Uterus (tissue), 4 donors: ENCODE data around the gene TMIGD2. TPM values are rescaled to one million over a fixed set of nuclear protein-coding genes. Genes with fewer than 3 reads are reported as not detected.

Source experiments
- DNase-seq, 2 donors: peaks; one replicate each; pipeline ENCODE4 v3.0.0-alpha.2; 2019 to 2020
- H3K27ac ChIP-seq, 2 donors: fragments of 200-600 bp; sonication (generic); 1 replicate in 1 of 2; 2 replicates in 1 of 2; pipeline ENCODE4 v1.5.1; 2016 to 2018
- H3K27me3 ChIP-seq, 2 donors: fragments of 200-600 bp; sonication (generic); one replicate each; pipeline ENCODE4 v1.5.1; 2018 to 2019; ENCODE audit warnings: control low read depth in 1 of 2
- H3K36me3 ChIP-seq, 2 donors: fragments of 200-600 bp; sonication (generic); one replicate each; pipeline ENCODE4 v1.5.1; 2019; ENCODE audit warnings: control low read depth in 1 of 2
- H3K4me1 ChIP-seq, 2 donors: fragments of 200-600 bp; sonication (generic); one replicate each; pipeline ENCODE4 v1.5.1; 2018 to 2019; ENCODE audit warnings: control low read depth in 1 of 2
- H3K4me3 ChIP-seq, 2 donors: fragments of 200-600 bp; sonication (generic); 1 replicate in 1 of 2; 2 replicates in 1 of 2; pipeline ENCODE4 v1.5.1; 2018 to 2019; ENCODE audit warnings: mild to moderate bottlenecking in 1 of 2
- H3K9me3 ChIP-seq, 2 donors: fragments of 200-600 bp; sonication (generic); one replicate each; pipeline ENCODE4 v1.5.1; 2019; ENCODE audit warnings: control low read depth in 1 of 2
- CTCF ChIP-seq, 4 experiments: fragments of 200-600 bp in 2 of 4; fragments of 450-650 bp in 2 of 4; sonication (generic) in 2 of 4; IDR thresholded peaks; one replicate each; pipeline ENCODE4 v1.5.1; 2016 to 2019; ENCODE audit warnings: antibody characterized with exemption in 4 of 4, mild to moderate bottlenecking in 2 of 4, moderate library complexity in 1 of 4
- POLR2A ChIP-seq, 2 donors: fragments of 450-650 bp; IDR thresholded peaks; one replicate each; pipeline ENCODE4 v1.6.1; 2016; ENCODE audit warnings: antibody characterized with exemption in 2 of 2, mild to moderate bottlenecking in 1 of 2, moderate library complexity in 1 of 2
- intact Hi-C: fragments of 100-400 bp; cut with DNase I; formaldehyde crosslinking; loops from one replicate; pipeline ENCODE4 v1.15.1; 2023; ENCODE audit warnings: low total_unique reads
- total RNA-seq, 4 donors: library from RNA; depleted of rRNA in 3 of 4; stranded (reverse); fragments of >200 nt in 3 of 4; gene quantifications; one replicate each; pipeline versions ENCODE4 v1.1.0 to v1.2.4, GENCODE V29; 2014 to 2023
- donor health status: DM: yes; HTN: yes; CAD: no.

TMIGD2 gene
- total RNA-seq, 4 donors from 2014 or later, result 0.97 TPM; not detected in 3

GRCh38 chr19:4284176-4284958 is 17.8 kb downstream of the TMIGD2 start:
- intact Hi-C loops, result no loop called here
- Histone ChIP-seq H3K36me3 (no peaks in the 10 kb centered on the region), H3K4me3 (no peak overlapping the region), H3K27ac (no peak overlapping the region), H3K27me3 (peaks cover 9 to 30% of the 10 kb centered on the region in 2 donors), H3K4me1 (peaks cover 0 to 5% of the 10 kb centered on the region in 2 donors), H3K9me3 (no peaks in the 10 kb centered on the region)
- TF ChIP-seq CTCF (IDR thresholded peaks at IDR 0.05) (no peak), POLR2A (IDR thresholded peaks at IDR 0.05) (no peak)
- no peak for DNase-seq

- peaks cover 14 to 33% of the 10 kb centered on the region in 2 donors for H3K27me3 ChIP-seq
- TF ChIP-seq CTCF (IDR thresholded peaks at IDR 0.05), result no peak
- no peak for TF ChIP-seq POLR2A (IDR thresholded peaks at IDR 0.05)
- peak overlapping the region in 1 of 2 donors; percentile 16 for H3K4me3 ChIP-seq
- no peak for DNase-seq
- intact Hi-C loops, result no loop called here
- no peaks in the 10 kb centered on the region for H3K9me3 ChIP-seq
- H3K27ac ChIP-seq, result no peak overlapping the region
- H3K4me1 ChIP-seq, result peaks cover 0 to 12% of the 10 kb centered on the region in 2 donors
- H3K36me3 ChIP-seq, result no peaks in the 10 kb centered on the region
Observed at GRCh38 chr19:4279530-4280422, 22.4 kb downstream of the TMIGD2 start.

DNA sequence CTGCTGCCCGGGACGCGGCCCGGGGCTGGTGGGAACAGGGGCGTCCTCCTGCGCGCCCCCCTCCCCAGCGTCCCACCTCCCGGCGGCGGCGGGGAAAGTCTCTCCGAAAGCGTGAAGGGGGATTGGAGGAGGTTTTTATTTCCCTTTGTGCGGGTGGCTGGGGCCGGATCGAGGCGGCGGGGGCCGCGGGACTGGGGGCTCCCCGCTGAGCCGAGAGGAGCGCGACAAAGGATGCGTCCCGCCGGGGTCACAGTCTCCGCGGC is 23.0 kb downstream of the TMIGD2 start:
- Histone ChIP-seq H3K4me1 (peaks cover 0 to 12% of the 10 kb centered on the region in 2 donors), H3K27ac (no peak overlapping the region), H3K4me3 (peak overlapping the region in 1 of 2 donors; percentile 16), H3K9me3 (no peaks in the 10 kb centered on the region), H3K27me3 (peaks cover 14 to 32% of the 10 kb centered on the region in 2 donors), H3K36me3 (no peaks in the 10 kb centered on the region)
- TF ChIP-seq CTCF (IDR thresholded peaks at IDR 0.05) (no peak), POLR2A (IDR thresholded peaks at IDR 0.05) (no peak)
- intact Hi-C loops, result no loop called here
- no peak for DNase-seq

DNA sequence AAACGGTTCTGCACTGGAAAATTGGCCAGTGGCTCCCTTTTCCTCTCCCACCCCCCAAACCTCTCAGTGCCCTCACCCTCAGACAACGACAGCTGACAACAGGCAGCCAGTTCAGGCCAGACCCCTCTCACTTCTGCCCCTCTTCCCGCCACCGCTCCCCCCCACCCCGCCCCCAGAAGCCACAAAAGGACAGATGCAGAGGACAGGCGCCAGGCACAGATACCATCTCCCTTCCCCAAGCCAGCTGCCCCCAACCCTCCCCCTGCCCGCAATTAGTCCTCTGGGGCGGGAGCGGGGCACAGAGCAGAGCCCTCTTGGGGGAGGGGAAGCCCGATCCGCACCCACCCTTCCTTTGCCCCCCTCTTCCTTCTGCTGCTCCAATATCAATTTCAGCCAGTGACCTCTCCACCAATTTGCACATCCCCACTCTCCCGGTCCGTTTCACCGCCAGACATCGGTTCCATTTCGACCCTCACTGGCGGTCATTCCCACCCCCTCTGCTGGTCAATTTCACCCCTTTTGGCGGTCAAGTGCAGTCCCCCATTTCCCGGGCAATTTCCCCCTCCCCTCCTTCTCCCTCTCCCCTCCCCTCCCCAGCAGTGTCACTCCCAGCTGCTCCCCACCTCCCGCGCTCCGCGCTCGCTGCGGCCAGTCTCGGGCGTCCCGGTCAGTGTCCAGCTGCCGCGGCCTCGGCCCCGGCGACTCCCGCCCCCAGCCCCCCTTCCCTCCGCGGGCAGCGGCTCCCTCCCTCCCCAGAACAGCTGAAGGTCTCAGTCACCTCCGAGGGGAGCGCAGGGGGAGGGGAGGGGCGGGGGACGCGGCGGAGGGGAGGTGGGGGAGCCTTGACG is 23.5 kb downstream of the TMIGD2 start, which contains the start of gene SHD:
TSS of gene SHD (plus strand) at position 848 of the 848 bp plus-strand sequence. CDS start 798 bp downstream, outside the sequence.
- Histone ChIP-seq H3K27ac (no peak within 1 kb of the TSS), H3K9me3 (no peaks in the 10 kb centered on the region), H3K4me1 (peaks cover 0 to 12% of the 10 kb centered on the region in 2 donors), H3K36me3 (no peaks in the 10 kb centered on the region), H3K27me3 (peaks cover 14 to 32% of the 10 kb centered on the region in 2 donors), H3K4me3 (peak within 1 kb of the TSS in 1 of 2 donors; percentile 16)
- DNase-seq, result no peak
- TF ChIP-seq POLR2A (IDR thresholded peaks at IDR 0.05) (no peak), CTCF (IDR thresholded peaks at IDR 0.05) (no peak)
- intact Hi-C loops, result no loop called here
